Activated T-cell treated with anti-CD3 and anti-CD28 coated beads, Interleukin-2, amount 50 U/mL, for 72 hours (primary cell): Measurements from ENCODE around the gene MYO15A. TPM values are rescaled to one million over a fixed set of nuclear protein-coding genes. Genes with fewer than 3 reads are reported as not detected.

Experiments used
- ATAC-seq, 2 donors: fragments of 150-1000 bp; cut with Tn5 transposase; replicated peaks in 1 of 2; 2 replicates each; pipeline ENCODE4 v1.10.0; 2021; ENCODE audit warnings: moderate library complexity in 2 of 2, mild to moderate bottlenecking in 1 of 2
- DNase-seq, 2 donors: peaks; one replicate each; pipeline ENCODE4 v3.0.0; 2021 to 2022; ENCODE audit warnings: mixed read lengths in 1 of 2
- H3K27ac Mint-ChIP-seq: one replicate; pipeline ENCODE4 v1.8.0; 2022; ENCODE audit warnings: mild to moderate bottlenecking, moderate library complexity, mixed read lengths
- H3K27me3 Mint-ChIP-seq: one replicate; pipeline ENCODE4 v1.8.0; 2022; ENCODE audit warnings: low read depth, mixed read lengths
- H3K36me3 Mint-ChIP-seq, 2 donors: one replicate each; pipeline ENCODE4 v1.8.0; 2022; ENCODE audit warnings: mixed read lengths in 2 of 2, mild to moderate bottlenecking in 1 of 2; ENCODE audit not compliant: insufficient read depth in 2 of 2
- H3K4me1 Mint-ChIP-seq: one replicate; pipeline ENCODE4 v1.8.0; 2022; ENCODE audit warnings: low read depth, mixed read lengths
- H3K4me3 Mint-ChIP-seq, 2 donors: one replicate each; pipeline ENCODE4 v1.8.0; 2022; ENCODE audit warnings: mild to moderate bottlenecking in 2 of 2, mixed read lengths in 2 of 2, moderate library complexity in 2 of 2
- H3K9me3 Mint-ChIP-seq, 2 donors: one replicate each; pipeline ENCODE4 v1.8.0; 2022; ENCODE audit warnings: mixed read lengths in 2 of 2
- total RNA-seq, 2 donors: library from RNA; stranded (reverse); gene quantifications; one replicate each; pipeline ENCODE4 v1.2.3, GENCODE V29; 2022

MYO15A gene
- total RNA-seq, 2 donors from 2014 or later, result 2.7 to 3.2 TPM

- DNase-seq (no peak), ATAC-seq (no peak)
- Mint-ChIP-seq H3K27ac (peak overlapping the region; percentile 61), H3K36me3 (peaks cover 0 to 2% of the 10 kb centered on the region in 2 donors), H3K4me3 (no peak overlapping the region), H3K9me3 (no peaks in the 10 kb centered on the region), H3K27me3 (no peaks in the 10 kb centered on the region), H3K4me1 (peaks cover 32% of the 10 kb centered on the region)
Observed at GRCh38 chr17:18179196-18179595, 70.6 kb downstream of the MYO15A start.

DNA sequence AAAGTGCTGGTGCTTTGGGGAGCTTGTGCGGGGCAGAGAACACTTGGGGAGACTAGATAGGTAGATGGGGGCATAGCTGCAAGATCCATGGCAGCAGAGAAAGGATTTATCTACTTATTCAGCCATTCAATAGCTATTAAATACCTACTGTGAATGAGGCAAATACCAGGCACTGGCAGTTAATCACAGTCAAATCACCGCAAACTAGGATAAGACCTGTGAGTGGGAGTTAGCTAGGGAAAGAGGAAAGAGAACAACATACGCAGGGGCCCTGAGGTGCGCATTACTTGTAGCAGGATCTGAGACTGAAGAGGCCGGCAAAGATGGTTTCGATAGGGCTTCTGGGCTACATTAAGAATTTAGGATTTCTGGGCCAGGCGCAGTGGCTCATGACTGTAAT lies 71.2 kb downstream of the MYO15A start:
- peaks cover 34% of the 10 kb centered on the region for H3K4me1 Mint-ChIP-seq
- DNase-seq (no peak), ATAC-seq (no peak)
- no peaks in the 10 kb centered on the region for H3K27me3 Mint-ChIP-seq
- peak overlapping the region in 1 of 2 donors; percentile 32 for H3K4me3 Mint-ChIP-seq
- peak overlapping the region; percentile 61 for H3K27ac Mint-ChIP-seq
- H3K36me3 Mint-ChIP-seq, result peaks cover 0 to 3% of the 10 kb centered on the region in 2 donors
- no peaks in the 10 kb centered on the region for H3K9me3 Mint-ChIP-seq

DNA sequence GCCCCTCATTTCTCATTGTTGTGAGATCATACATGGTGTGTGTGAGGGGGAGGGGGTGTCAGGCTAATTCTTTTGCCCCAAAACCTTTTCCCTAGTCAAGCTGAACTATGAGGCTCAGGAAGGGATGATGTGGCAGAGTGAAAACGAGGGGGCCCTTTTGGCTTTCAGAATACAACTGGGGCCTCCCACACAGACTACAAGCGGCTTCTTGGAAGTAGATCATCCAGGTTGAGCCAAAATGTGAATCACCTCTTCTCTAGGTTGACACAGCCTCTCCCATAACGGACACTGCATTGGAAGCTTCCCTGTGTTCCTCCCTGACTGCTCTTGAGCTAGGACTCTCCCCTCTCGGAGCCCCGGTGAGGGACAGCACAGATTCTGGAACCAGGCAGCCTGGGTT lies 72.8 kb downstream of the MYO15A start:
- H3K36me3 Mint-ChIP-seq, result peaks cover 3 to 7% of the 10 kb centered on the region in 2 donors

DNA sequence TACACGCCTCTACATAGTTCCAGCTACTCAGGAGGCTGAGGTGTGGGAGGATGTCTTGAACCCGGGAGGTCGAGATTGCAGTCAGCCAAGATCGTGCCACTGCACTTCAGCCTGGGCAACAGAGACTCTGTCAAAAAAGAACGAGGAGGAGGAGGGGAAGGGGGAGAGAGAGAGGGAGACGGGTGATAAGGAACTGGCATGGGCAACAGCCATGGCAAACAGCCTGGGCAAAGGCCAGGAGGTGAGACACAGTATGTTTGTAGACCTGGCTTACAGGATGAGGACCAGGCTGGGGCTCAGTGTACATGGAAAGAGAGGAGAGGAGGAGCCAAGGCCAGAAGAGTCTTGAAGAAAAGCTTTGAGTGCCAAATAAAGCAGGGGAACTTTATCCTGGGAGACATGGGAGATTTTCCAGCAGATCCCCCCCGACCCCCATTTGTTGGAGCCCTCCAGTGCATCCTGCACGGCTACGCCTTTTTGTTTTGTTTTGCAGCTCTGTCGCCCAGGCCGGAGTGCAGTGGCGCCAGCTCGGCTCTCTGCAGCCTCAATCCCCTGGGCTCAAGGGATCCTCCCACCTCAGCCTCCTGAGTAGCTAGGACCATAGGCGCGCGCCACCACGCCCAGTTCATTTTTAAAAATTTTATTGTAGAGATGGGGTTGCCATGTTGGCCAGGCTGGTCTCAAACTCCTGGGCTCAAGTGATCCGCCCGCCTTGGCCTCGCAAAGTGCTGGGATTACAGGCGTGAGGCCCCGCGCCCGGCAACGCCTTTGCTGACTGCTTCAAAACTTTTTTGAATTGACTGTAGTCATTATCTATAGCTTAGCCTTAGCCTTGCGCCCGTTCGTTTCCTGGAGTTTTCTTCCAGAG lies 73.8 kb downstream of the MYO15A start:
- Mint-ChIP-seq H3K9me3 (no peaks in the 10 kb centered on the region), H3K27me3 (no peaks in the 10 kb centered on the region), H3K27ac (peak overlapping the region; percentile 98), H3K4me3 (peak overlapping the region; percentile 93 to 98), H3K4me1 (peaks cover 60% of the 10 kb centered on the region), H3K36me3 (peaks cover 8 to 12% of the 10 kb centered on the region in 2 donors)
- ATAC-seq (no peak), DNase-seq (peak in 1 of 2 donors; percentile 16)

More for the DNA sequence above, 72.8 kb downstream of the MYO15A start:
- no peaks in the 10 kb centered on the region for H3K9me3 Mint-ChIP-seq
- H3K4me1 Mint-ChIP-seq, result peaks cover 50% of the 10 kb centered on the region
- no peaks in the 10 kb centered on the region for H3K27me3 Mint-ChIP-seq
- peak overlapping the region; percentile 98 for H3K27ac Mint-ChIP-seq
- H3K4me3 Mint-ChIP-seq, result peak overlapping the region; percentile 93 to 98
- ATAC-seq, result peak; percentile 12 to 14
- peak; percentile 59 to 73 for DNase-seq

GRCh38 chr17:18182978-18183333 lies 74.4 kb downstream of the MYO15A start:
- DNase-seq (peak; percentile 88), ATAC-seq (peak; percentile 41 to 45)
- no peaks in the 10 kb centered on the region for H3K27me3 Mint-ChIP-seq
- H3K9me3 Mint-ChIP-seq, result no peaks in the 10 kb centered on the region
- peaks cover 9 to 12% of the 10 kb centered on the region in 2 donors for H3K36me3 Mint-ChIP-seq
- peak overlapping the region; percentile 93 to 98 for H3K4me3 Mint-ChIP-seq
- H3K27ac Mint-ChIP-seq, result peak overlapping the region; percentile 98
- peaks cover 66% of the 10 kb centered on the region for H3K4me1 Mint-ChIP-seq

GRCh38 chr17:18183334-18184142 lies 75.0 kb downstream of the MYO15A start, which contains the start of gene ALKBH5:
TSS of gene ALKBH5 (plus strand) at chr17:18183828. CDS start at chr17:18184244, 416 bp downstream.
- peaks cover 72% of the 10 kb centered on the region for H3K4me1 Mint-ChIP-seq
- no peaks in the 10 kb centered on the region for H3K27me3 Mint-ChIP-seq
- peak within 1 kb of the TSS; percentile 93 to 98 for H3K4me3 Mint-ChIP-seq
- H3K9me3 Mint-ChIP-seq, result no peaks in the 10 kb centered on the region
- ATAC-seq (peak; percentile 81 to 82), DNase-seq (peak; percentile 98)
- peaks cover 15 to 16% of the 10 kb centered on the region in 2 donors for H3K36me3 Mint-ChIP-seq
- peak within 1 kb of the TSS; percentile 98 for H3K27ac Mint-ChIP-seq

DNA sequence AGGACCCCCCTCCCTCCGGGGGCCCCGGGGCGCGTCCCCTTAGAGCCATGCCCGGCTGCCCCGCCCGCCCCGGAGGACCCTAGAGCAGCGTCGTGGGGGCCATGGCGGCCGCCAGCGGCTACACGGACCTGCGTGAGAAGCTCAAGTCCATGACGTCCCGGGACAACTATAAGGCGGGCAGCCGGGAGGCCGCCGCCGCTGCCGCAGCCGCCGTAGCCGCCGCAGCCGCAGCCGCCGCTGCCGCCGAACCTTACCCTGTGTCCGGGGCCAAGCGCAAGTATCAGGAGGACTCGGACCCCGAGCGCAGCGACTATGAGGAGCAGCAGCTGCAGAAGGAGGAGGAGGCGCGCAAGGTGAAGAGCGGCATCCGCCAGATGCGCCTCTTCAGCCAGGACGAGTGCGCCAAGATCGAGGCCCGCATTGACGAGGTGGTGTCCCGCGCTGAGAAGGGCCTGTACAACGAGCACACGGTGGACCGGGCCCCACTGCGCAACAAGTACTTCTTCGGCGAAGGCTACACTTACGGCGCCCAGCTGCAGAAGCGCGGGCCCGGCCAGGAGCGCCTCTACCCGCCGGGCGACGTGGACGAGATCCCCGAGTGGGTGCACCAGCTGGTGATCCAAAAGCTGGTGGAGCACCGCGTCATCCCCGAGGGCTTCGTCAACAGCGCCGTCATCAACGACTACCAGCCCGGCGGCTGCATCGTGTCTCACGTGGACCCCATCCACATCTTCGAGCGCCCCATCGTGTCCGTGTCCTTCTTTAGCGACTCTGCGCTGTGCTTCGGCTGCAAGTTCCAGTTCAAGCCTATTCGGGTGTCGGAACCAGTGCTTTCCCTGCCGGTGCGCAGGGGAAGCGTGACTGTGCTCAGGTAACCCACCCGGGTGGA lies 75.8 kb downstream of the MYO15A start:
- no peaks in the 10 kb centered on the region for H3K9me3 Mint-ChIP-seq
- peaks cover 77% of the 10 kb centered on the region for H3K4me1 Mint-ChIP-seq
- H3K27ac Mint-ChIP-seq, result peak overlapping the region; percentile 86
- H3K36me3 Mint-ChIP-seq, result peaks cover 16 to 17% of the 10 kb centered on the region in 2 donors
- peak; percentile 72 to 79 for DNase-seq
- H3K4me3 Mint-ChIP-seq, result peak overlapping the region; percentile 93 to 98
- H3K27me3 Mint-ChIP-seq, result no peaks in the 10 kb centered on the region
- peak; percentile 14 to 18 for ATAC-seq

DNA sequence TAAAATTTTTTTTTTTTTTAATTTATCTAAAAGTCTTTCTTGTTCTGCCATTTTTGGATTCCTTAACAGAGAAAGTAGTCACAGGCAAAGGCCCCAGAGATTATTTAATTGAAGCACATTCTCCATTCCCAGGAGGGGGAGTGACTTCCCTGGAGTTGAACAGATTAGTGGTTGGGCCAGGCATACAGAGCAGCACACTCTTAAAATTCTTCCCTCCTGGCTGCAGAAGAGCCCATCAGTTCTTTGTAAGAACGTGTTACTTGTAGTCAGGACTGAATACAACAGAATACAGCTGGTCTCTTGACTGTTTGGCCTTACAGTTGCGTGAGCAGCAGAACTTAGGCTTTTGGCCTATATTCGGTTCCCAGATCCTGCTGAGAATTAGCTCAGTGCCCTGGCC lies 76.8 kb downstream of the MYO15A start:
- H3K36me3 Mint-ChIP-seq, result peaks cover 16 to 22% of the 10 kb centered on the region in 2 donors
- no peak for DNase-seq
- H3K4me3 Mint-ChIP-seq, result peak overlapping the region; percentile 93 to 98
- no peaks in the 10 kb centered on the region for H3K9me3 Mint-ChIP-seq
- H3K27ac Mint-ChIP-seq, result peak overlapping the region; percentile 86
- H3K4me1 Mint-ChIP-seq, result peaks cover 79% of the 10 kb centered on the region
- no peaks in the 10 kb centered on the region for H3K27me3 Mint-ChIP-seq
- no peak for ATAC-seq

- H3K27me3 Mint-ChIP-seq, result no peaks in the 10 kb centered on the region
- H3K4me3 Mint-ChIP-seq, result peak overlapping the region; percentile 93 to 98
- no peaks in the 10 kb centered on the region for H3K9me3 Mint-ChIP-seq
- ATAC-seq, result no peak
- H3K4me1 Mint-ChIP-seq, result peaks cover 79% of the 10 kb centered on the region
- peak in 1 of 2 donors; percentile 16 for DNase-seq
- H3K36me3 Mint-ChIP-seq, result peaks cover 18 to 24% of the 10 kb centered on the region in 2 donors
- peak overlapping the region; percentile 86 for H3K27ac Mint-ChIP-seq
Observed at GRCh38 chr17:18185832-18186626, 77.5 kb downstream of the MYO15A start.

DNA sequence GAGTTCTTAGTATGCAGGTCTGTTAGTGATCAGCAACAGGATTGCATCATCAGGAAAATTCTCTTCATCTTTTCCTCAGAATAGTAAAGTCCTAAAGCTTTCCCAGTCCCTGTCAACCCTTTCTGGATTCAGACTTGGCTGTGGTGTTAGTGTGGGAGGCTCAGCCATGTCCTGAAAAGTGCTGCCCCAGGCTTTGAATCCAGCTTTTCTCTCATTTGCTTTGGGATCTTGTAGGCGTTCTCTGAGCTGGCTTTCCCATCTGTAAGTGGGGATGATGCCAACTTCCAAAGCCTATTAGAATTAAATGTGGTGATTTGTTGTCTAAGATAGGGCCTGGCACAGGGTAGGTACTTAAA lies 78.0 kb downstream of the MYO15A start:
- Mint-ChIP-seq H3K27ac (peak overlapping the region; percentile 86), H3K9me3 (no peaks in the 10 kb centered on the region), H3K4me1 (peaks cover 79% of the 10 kb centered on the region), H3K27me3 (no peaks in the 10 kb centered on the region), H3K4me3 (peak overlapping the region; percentile 93 to 98), H3K36me3 (peaks cover 18 to 24% of the 10 kb centered on the region in 2 donors)
- ATAC-seq, result no peak
- DNase-seq, result no peak

DNA sequence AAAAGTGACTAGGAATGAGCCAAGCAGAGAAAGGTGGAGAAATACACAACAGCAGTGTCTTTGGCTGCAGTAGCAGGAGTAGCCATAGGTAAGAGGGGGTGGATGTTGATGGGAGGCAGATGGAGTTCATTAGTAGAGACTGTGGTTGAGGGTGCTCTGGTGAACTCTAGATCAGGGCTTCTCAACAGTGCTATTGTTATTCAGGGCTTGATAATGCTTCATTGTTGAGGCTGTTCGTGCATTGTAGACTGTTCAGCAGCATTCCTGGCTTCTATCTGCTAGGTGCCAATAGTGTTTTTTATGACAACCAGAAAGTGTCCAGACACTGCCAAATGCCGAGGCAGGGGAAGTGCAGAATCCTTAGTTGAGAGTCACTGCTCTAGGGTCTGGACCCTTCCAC lies 78.7 kb downstream of the MYO15A start:
- H3K4me3 Mint-ChIP-seq, result peak overlapping the region; percentile 93 to 98
- peaks cover 79% of the 10 kb centered on the region for H3K4me1 Mint-ChIP-seq
- H3K27ac Mint-ChIP-seq, result peak overlapping the region; percentile 86
- peaks cover 18 to 24% of the 10 kb centered on the region in 2 donors for H3K36me3 Mint-ChIP-seq
- DNase-seq, result no peak
- no peaks in the 10 kb centered on the region for H3K9me3 Mint-ChIP-seq
- H3K27me3 Mint-ChIP-seq, result no peaks in the 10 kb centered on the region
- no peak for ATAC-seq
